Measurements from ENCODE around the gene ADAM12. TPM values are rescaled to one million over a fixed set of nuclear protein-coding genes. Genes with fewer than 3 reads are reported as not detected.

The ADAM12 gene
- total RNA-seq, 2 donors from 2014 or later = under 0.01 to 0.52 TPM

GRCh38 chr10:126218174-126218573 lies 170.1 kb downstream of the ADAM12 start:
- Histone ChIP-seq H3K36me3 (replicated peaks in 1 of 2; ENCODE audit: insufficient read depth in 1 of 2, low read depth in 2 of 2) (no peaks in the 10 kb centered on the region), H3K4me3 (no peak overlapping the region), H3K4me1 (no peaks in the 10 kb centered on the region), H3K27me3 (no peaks in the 10 kb centered on the region), H3K27ac (no peak overlapping the region), H3K9me3 (no peaks in the 10 kb centered on the region)
- no peak for DNase-seq
- no peak for ATAC-seq
- intact Hi-C loops (cut with DNase I) = no loop called here
- 84 to 92% methylated on average over 5 of the region's 5 CpGs for WGBS, 2 donors
- TF ChIP-seq POLR2A (IDR thresholded peaks at IDR 0.05) (no peak), CTCF (IDR thresholded peaks at IDR 0.05) (no peak)

GRCh38 chr10:126216632-126216961 lies 171.7 kb downstream of the ADAM12 start:
- H3K4me1 ChIP-seq = no peaks in the 10 kb centered on the region
- no peaks in the 10 kb centered on the region for H3K9me3 ChIP-seq
- 65 to 85% methylated on average over 4 of the region's 4 CpGs for WGBS, 2 donors
- H3K27ac ChIP-seq = no peak overlapping the region
- no peaks in the 10 kb centered on the region for H3K27me3 ChIP-seq
- no peak overlapping the region for H3K4me3 ChIP-seq
- ATAC-seq = no peak
- no peak for DNase-seq
- H3K36me3 ChIP-seq (replicated peaks in 1 of 2; ENCODE audit: insufficient read depth in 1 of 2, low read depth in 2 of 2) = no peaks in the 10 kb centered on the region
- intact Hi-C loops (cut with DNase I) = no loop called here
- TF ChIP-seq POLR2A (IDR thresholded peaks at IDR 0.05) = no peak
- TF ChIP-seq CTCF (IDR thresholded peaks at IDR 0.05) = no peak

- H3K4me1 ChIP-seq = no peaks in the 10 kb centered on the region
- H3K9me3 ChIP-seq = no peaks in the 10 kb centered on the region
- intact Hi-C loops (cut with DNase I) = no loop called here
- no peak overlapping the region for H3K27ac ChIP-seq
- WGBS, 2 donors = 55 to 60% methylated on average over 10 to 11 of the region's 11 CpGs
- TF ChIP-seq POLR2A (IDR thresholded peaks at IDR 0.05) (no peak), CTCF (IDR thresholded peaks at IDR 0.05) (no peak)
- DNase-seq = no peak
- no peaks in the 10 kb centered on the region for H3K36me3 ChIP-seq (replicated peaks in 1 of 2; ENCODE audit: insufficient read depth in 1 of 2, low read depth in 2 of 2)
- H3K4me3 ChIP-seq = no peak overlapping the region
- H3K27me3 ChIP-seq = no peaks in the 10 kb centered on the region
- no peak for ATAC-seq
These were observed 172.3 kb downstream of the ADAM12 start for GRCh38 chr10:126215746-126216631.

- H3K4me1 ChIP-seq = no peaks in the 10 kb centered on the region
- no peaks in the 10 kb centered on the region for H3K36me3 ChIP-seq (replicated peaks in 1 of 2; ENCODE audit: insufficient read depth in 1 of 2, low read depth in 2 of 2)
- ATAC-seq = no peak
- WGBS, 2 donors = 81 to 82% methylated on average over 8 of the region's 8 CpGs
- H3K9me3 ChIP-seq = no peaks in the 10 kb centered on the region
- TF ChIP-seq CTCF (IDR thresholded peaks at IDR 0.05) (no peak), POLR2A (IDR thresholded peaks at IDR 0.05) (no peak)
- no peak overlapping the region for H3K27ac ChIP-seq
- no peak overlapping the region for H3K4me3 ChIP-seq
- intact Hi-C loops (cut with DNase I) = no loop called here
- DNase-seq = no peak
- H3K27me3 ChIP-seq = no peaks in the 10 kb centered on the region
These were observed 173.6 kb downstream of the ADAM12 start for GRCh38 chr10:126214679-126215078.

GRCh38 chr10:126214021-126214420 lies 174.3 kb downstream of the ADAM12 start:
- DNase-seq (no peak), ATAC-seq (no peak)
- Histone ChIP-seq H3K4me3 (no peak overlapping the region), H3K9me3 (no peaks in the 10 kb centered on the region), H3K4me1 (no peaks in the 10 kb centered on the region), H3K27ac (no peak overlapping the region), H3K27me3 (no peaks in the 10 kb centered on the region), H3K36me3 (replicated peaks in 1 of 2; ENCODE audit: insufficient read depth in 1 of 2, low read depth in 2 of 2) (no peaks in the 10 kb centered on the region)
- intact Hi-C loops (cut with DNase I) = no loop called here
- TF ChIP-seq CTCF (IDR thresholded peaks at IDR 0.05) (no peak), POLR2A (IDR thresholded peaks at IDR 0.05) (no peak)
- WGBS, 2 donors = 37 to 61% methylated on average over 6 of the region's 6 CpGs
